Upper lobe of right lung (tissue), 1 donor: ENCODE data around the gene ABHD16A. TPM values are rescaled to one million over a fixed set of nuclear protein-coding genes. Genes with fewer than 3 reads are reported as not detected.
A peak's percentile ranks its signal among the peaks of the same experiment; 100 is the strongest.

ENCODE experiments used
- ATAC-seq: fragments of 200-7000 bp; cut with Tn5 transposase; one replicate; pipeline ENCODE4 v1.9.1; 2020; ENCODE audit warnings: mild to moderate bottlenecking, moderate library complexity
- DNase-seq: peaks from one replicate; pipeline ENCODE4 v3.0.0-alpha.2; 2020
- H3K27ac ChIP-seq: fragments of 200-600 bp; one replicate; pipeline ENCODE4 v1.8.0; 2022
- H3K27me3 ChIP-seq: fragments of 200-600 bp; one replicate; pipeline ENCODE4 v1.8.0; 2022; ENCODE audit warnings: mild to moderate bottlenecking
- H3K36me3 ChIP-seq: fragments of 200-600 bp; one replicate; pipeline ENCODE4 v1.8.0; 2022
- H3K4me1 ChIP-seq: fragments of 200-600 bp; one replicate; pipeline ENCODE4 v1.8.0; 2022
- H3K4me3 ChIP-seq: fragments of 200-600 bp; one replicate; pipeline ENCODE4 v1.8.0; 2022; ENCODE audit warnings: mild to moderate bottlenecking
- H3K9me3 ChIP-seq: fragments of 200-600 bp; one replicate; pipeline ENCODE4 v1.8.0; 2022
- CTCF ChIP-seq: fragments of 200-600 bp; IDR thresholded peaks from one replicate; pipeline ENCODE4 v1.8.0; 2022; ENCODE audit warnings: antibody characterized with exemption
- intact Hi-C: fragments of 100-400 bp; cut with DNase I; formaldehyde crosslinking; loops from one replicate; pipeline ENCODE4 v1.11.0; 2022
- total RNA-seq: library from RNA; stranded (reverse); fragmentation: NEBNext Ultra II Directional; extraction: Animal tissue kit (Norgen Biotek cat#: 25700); gene quantifications from one replicate; pipeline ENCODE4 v1.2.1, GENCODE V29; 2021
- donor health status: DM: no; HTN: yes; CAD: no; lungs with severe emphysema.

ABHD16A gene
- total RNA-seq, 1 donor from 2014 or later, result 55.8 TPM

DNA sequence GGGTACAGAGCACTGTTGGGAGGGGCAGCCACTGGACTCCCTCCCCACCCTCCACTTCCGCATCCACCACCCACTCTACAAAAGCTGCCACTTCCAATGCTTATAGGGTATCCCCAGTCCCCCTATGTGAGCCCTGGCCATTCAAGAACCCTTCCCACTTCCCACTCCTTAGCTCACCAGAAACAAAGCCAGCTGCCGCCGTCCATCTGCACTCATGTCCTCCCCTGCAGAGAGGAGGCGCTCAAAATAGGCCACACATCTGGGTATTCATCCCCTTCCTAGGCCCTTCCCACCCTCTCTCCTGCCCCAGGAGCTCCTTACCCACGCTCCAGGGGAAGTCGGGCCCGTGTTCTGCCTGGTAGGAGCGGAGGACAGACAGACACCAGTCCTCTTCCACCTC, 15.8 kb downstream of the ABHD16A start:
- no peaks in the 10 kb centered on the region for H3K27me3 ChIP-seq
- peaks cover 3% of the 10 kb centered on the region for H3K4me1 ChIP-seq
- H3K36me3 ChIP-seq, result peaks cover 66% of the 10 kb centered on the region
- ATAC-seq, result no peak
- no peak for DNase-seq
- no peak overlapping the region for H3K27ac ChIP-seq
- intact Hi-C loops, result no loop called here
- TF ChIP-seq CTCF, result no peak
- H3K4me3 ChIP-seq, result no peak overlapping the region
- no peaks in the 10 kb centered on the region for H3K9me3 ChIP-seq

DNA sequence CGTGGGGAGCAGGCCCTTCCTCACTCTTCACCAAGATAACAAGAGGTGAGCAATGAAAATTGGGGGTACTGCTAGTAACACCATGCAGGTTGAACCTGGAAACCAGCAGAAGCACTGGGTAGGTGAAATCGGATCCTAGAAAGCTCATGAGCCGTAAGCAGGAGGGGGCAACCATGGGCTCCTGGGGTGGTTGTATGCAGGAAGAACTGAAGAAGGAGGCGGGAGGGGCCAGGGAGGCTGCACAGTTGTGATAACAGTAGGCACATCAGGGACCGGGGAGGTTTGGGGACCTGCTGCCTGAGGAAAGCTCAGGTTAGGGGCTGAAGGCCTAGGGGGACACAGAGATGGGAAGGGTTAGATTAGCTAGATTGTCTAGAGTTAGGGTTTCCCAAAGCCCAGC, 16.6 kb downstream of the ABHD16A start:
- Histone ChIP-seq H3K27me3 (no peaks in the 10 kb centered on the region), H3K4me3 (no peak overlapping the region), H3K9me3 (no peaks in the 10 kb centered on the region), H3K27ac (no peak overlapping the region), H3K36me3 (peaks cover 58% of the 10 kb centered on the region), H3K4me1 (peaks cover 9% of the 10 kb centered on the region)
- ATAC-seq (no peak), DNase-seq (no peak)
- intact Hi-C loops, result no loop called here
- TF ChIP-seq CTCF, result no peak

- intact Hi-C loops, result no loop called here
- TF ChIP-seq CTCF, result no peak
- Histone ChIP-seq H3K4me1 (peaks cover 21% of the 10 kb centered on the region), H3K27me3 (no peaks in the 10 kb centered on the region), H3K27ac (no peak overlapping the region), H3K4me3 (no peak overlapping the region), H3K9me3 (no peaks in the 10 kb centered on the region), H3K36me3 (peaks cover 29% of the 10 kb centered on the region)
- no peak for DNase-seq
- no peak for ATAC-seq
Measured at GRCh38 chr6:31683591-31683990, 19.5 kb downstream of the ABHD16A start.

DNA sequence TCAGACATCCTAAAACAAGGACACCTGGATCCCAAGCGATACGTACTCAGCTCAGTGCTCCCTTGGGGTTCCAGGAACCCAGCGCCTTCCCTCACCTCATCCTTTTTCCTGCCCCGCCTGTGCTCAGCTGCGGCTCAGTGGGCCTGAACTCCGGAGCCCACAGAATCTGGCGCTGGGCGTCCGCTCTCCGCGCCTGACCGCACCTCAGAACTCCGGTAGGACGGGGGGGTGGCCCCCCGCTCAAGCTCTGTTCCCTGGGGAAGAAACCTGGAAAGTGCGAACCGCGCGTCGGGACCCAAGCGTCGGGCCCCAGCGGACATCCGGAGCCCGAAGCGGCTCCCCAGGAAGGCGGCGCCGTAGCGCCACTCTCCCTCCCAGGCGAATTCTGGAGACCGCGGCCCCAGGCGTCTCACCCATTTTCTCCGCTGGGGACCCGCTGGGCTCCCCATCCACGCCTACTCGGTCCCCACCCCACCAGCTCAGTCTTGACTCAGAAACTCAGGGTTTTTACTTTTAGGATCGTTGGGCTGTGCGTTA, 21.9 kb downstream of the ABHD16A start:
- ATAC-seq (peak; percentile 55), DNase-seq (peak; percentile 79)
- Histone ChIP-seq H3K27ac (peak overlapping the region; percentile 75), H3K36me3 (peaks cover 5% of the 10 kb centered on the region), H3K4me1 (peaks cover 21% of the 10 kb centered on the region), H3K27me3 (no peaks in the 10 kb centered on the region), H3K9me3 (no peaks in the 10 kb centered on the region), H3K4me3 (peak overlapping the region; percentile 71)
- no peak for TF ChIP-seq CTCF
- intact Hi-C loops, result no loop called here

DNA sequence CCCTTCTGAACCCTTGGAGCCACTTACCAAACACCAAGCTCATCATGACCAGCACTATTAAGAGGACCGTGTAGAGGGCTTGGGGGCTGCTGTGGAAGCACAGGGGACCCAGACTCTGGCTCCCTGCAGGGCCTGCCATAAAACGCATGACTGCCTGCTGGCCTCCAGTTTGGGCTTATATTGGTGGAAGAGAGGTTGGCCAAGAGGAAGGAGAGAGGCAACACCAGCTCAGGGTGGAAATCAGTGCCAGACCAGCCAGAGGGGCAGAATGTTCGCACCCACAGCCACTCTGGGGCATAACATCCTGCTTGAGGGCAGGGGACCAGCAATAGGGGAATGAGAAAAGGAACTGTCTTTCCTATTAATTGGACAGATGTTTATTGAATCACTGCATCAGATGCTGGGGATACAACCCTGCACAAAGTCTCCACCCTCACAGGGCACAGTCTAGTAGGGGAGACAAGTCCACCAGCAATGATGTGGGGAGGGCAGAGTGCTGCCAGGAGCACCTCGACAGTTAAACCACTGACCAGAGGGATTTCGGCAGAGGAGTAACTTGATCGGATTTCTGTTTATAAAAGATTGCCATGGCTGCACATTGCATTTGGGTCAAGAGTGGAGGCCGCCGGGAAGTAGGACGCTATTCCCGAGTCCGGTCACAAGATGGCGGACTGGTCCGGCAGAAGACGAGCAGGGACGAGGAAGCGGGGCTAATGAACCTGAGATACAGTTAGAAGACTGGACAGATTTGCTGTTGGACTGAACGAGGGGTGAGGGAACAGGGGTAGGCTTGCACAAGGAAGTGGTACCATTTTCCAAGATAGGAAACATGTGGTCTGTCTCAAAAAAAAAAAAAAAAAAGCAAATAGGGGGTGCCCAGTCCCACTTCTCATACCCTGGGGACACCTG, 22.6 kb downstream of the ABHD16A start, which contains the start of gene LY6G5C:
Gene LY6G5C, minus strand, starts transcription at position 842 of the 909 bp plus-strand sequence. Its CDS starts 694 bp downstream, at position 148.
- Histone ChIP-seq H3K9me3 (no peaks in the 10 kb centered on the region), H3K36me3 (no peaks in the 10 kb centered on the region), H3K4me1 (peaks cover 21% of the 10 kb centered on the region), H3K27me3 (no peaks in the 10 kb centered on the region), H3K27ac (peak within 1 kb of the TSS; percentile 75), H3K4me3 (peak within 1 kb of the TSS; percentile 71)
- intact Hi-C loops, result no loop called here
- ATAC-seq, result peak; percentile 91
- peak; percentile 90 for DNase-seq
- TF ChIP-seq CTCF, result peak; percentile 79
